Fibroblast of villous mesenchyme (primary cell): ENCODE data around the gene WNK4. TPM values are rescaled to one million over a fixed set of nuclear protein-coding genes. Genes with fewer than 3 reads are reported as not detected.

Experiments used
- DNase-seq: peaks from one replicate; pipeline ENCODE4 v3.0.0-alpha.2; 2010; ENCODE audit warnings: low read depth
- H3K4me3 ChIP-seq: 2 replicates; pipeline ENCODE4 v1.5.1; 2011; ENCODE audit warnings: low read depth, mild to moderate bottlenecking, low read length
- CTCF ChIP-seq: IDR thresholded peaks from 2 replicates; pipeline ENCODE4 v1.5.1; 2012; ENCODE audit warnings: low read depth, mild to moderate bottlenecking, low read length; ENCODE audit not compliant: insufficient read depth
- total RNA-seq: library from RNA; depleted of rRNA; stranded (reverse); fragments of >200 nt; gene quantifications from 2 replicates; pipeline ENCODE4 v1.2.3, GENCODE V29; 2012

The WNK4 gene
- total RNA-seq, 1 donor: 3.9 TPM

- no peak for TF ChIP-seq CTCF
- H3K4me3 ChIP-seq: no peak overlapping the region
- DNase-seq: no peak
Measured at GRCh38 chr17:42835732-42836131, 55.3 kb downstream of the WNK4 start.

GRCh38 chr17:42841975-42842685 lies 61.7 kb downstream of the WNK4 start:
- no peak for DNase-seq
- no peak for TF ChIP-seq CTCF
- H3K4me3 ChIP-seq: no peak overlapping the region

- TF ChIP-seq CTCF: peak; percentile 100
- H3K4me3 ChIP-seq: no peak overlapping the region
- peak; percentile 76 for DNase-seq
Measured at GRCh38 chr17:42843358-42843934, 63.0 kb downstream of the WNK4 start.

- no peak for TF ChIP-seq CTCF
- H3K4me3 ChIP-seq: no peak within 1 kb of the TSS
- no peak for DNase-seq
Measured at GRCh38 chr17:42844271-42844670, 63.9 kb downstream of the WNK4 start, which contains the start of gene AOC2. AOC2 (plus strand) TSS chr17:42844580; CDS start chr17:42844627, 47 bp downstream.

GRCh38 chr17:42844761-42845555 lies 64.5 kb downstream of the WNK4 start:
- TF ChIP-seq CTCF: no peak
- H3K4me3 ChIP-seq: no peak overlapping the region
- no peak for DNase-seq

- no peak overlapping the region for H3K4me3 ChIP-seq
- no peak for DNase-seq
- no peak for TF ChIP-seq CTCF
Measured at GRCh38 chr17:42845556-42845917, 65.1 kb downstream of the WNK4 start.
